GM12892 (cell line): ENCODE results near the gene DLG2.

Source experiments
- POLR2A ChIP-seq: IDR thresholded peaks from 2 replicates; pipeline ENCODE4 v1.6.1; 2011; ENCODE audit warnings: low read depth, low read length, control low read depth
- POLR2AphosphoS5 ChIP-seq: IDR thresholded peaks from 2 replicates; pipeline ENCODE4 v1.6.1; 2011; ENCODE audit warnings: low read depth, low read length, control low read depth
- TAF1 ChIP-seq: IDR thresholded peaks from 2 replicates; pipeline ENCODE4 v1.6.1; 2011; ENCODE audit warnings: low read depth, mild to moderate bottlenecking, control low read depth, low read length, borderline replicate concordance

- TF ChIP-seq POLR2AphosphoS5 = no peak
- TF ChIP-seq POLR2A = no peak
- no peak for TF ChIP-seq TAF1
Observed at GRCh38 chr11:83813296-83813695, 1813.8 kb downstream of the DLG2 start.
